ENCODE data around the gene TMEM184B. TPM values are rescaled to one million over a fixed set of nuclear protein-coding genes. Genes with fewer than 3 reads are reported as not detected.

TMEM184B gene
- total and polyA plus RNA-seq, 2 experiments from 2014 or later = 42.2 to 95.1 TPM

DNA sequence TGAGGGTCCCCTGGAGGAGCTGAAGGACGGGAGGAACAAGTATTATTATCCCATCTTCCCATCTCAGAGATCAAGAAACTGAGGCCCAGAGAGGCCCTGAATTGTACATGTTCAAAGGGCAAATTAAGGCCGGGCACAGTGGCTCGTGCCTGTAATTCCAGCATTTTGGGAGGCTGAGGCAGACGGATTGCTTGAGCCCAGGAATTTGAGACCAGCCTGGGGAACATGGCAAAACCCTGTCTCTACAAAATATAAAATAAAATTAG is 99.2 kb downstream of the TMEM184B start:
- Mint-ChIP-seq H3K9me3 (no peaks in the 10 kb centered on the region), H3K27ac (no peak overlapping the region), H3K27me3 (ENCODE audit: insufficient read depth, low read depth, poor library complexity) (peaks cover 16% of the 10 kb centered on the region), H3K4me1 (peaks cover 13% of the 10 kb centered on the region), H3K4me3 (no peak overlapping the region), H3K36me3 (ENCODE audit: low read depth) (no peaks in the 10 kb centered on the region)
- H3K36me3 ChIP-seq (ENCODE audit: insufficient read depth) = no peaks in the 10 kb centered on the region
- H3K4me3 ChIP-seq = no peak overlapping the region
- H3K79me2 ChIP-seq (replicated peaks; ENCODE audit: insufficient read depth) = no peaks in the 10 kb centered on the region
- ATAC-seq = no peak
- H3F3A ChIP-seq (replicated peaks; ENCODE audit: low read depth) = no peaks in the 10 kb centered on the region
- no peak for DNase-seq (ENCODE audit: low spot score)
- no peaks in the 10 kb centered on the region for H3K9me2 ChIP-seq (ENCODE audit: insufficient read depth)
- no peak overlapping the region for H2AFZ ChIP-seq
- no peak overlapping the region for H3K4me2 ChIP-seq
- H3K27me3 ChIP-seq (ENCODE audit: insufficient read depth) = no peaks in the 10 kb centered on the region
- no peak overlapping the region for H3K27ac ChIP-seq (ENCODE audit: low read depth)
- TF ChIP-seq ZNF462 (CRISPR knock-in tag; IDR thresholded peaks at IDR 0.05) (no peak), CTCF (conservative IDR thresholded peaks at IDR 0.05; ENCODE audit: low read depth in 2 of 2) (no peak), EZH2phosphoT487 (IDR thresholded peaks at IDR 0.05; ENCODE audit: unreplicated experiment) (no peak), EZH2 (IDR thresholded peaks at IDR 0.05; ENCODE audit: low read depth, unreplicated experiment) (no peak), ZNF331 (CRISPR knock-in tag; IDR thresholded peaks at IDR 0.05; ENCODE audit: low read depth) (no peak), STAT1 (IDR thresholded peaks at IDR 0.05; ENCODE audit: unreplicated experiment) (no peak), ETS1 (IDR thresholded peaks at IDR 0.05) (no peak), ZNF114 (CRISPR knock-in tag; IDR thresholded peaks at IDR 0.05) (no peak), CREB1 (CRISPR knock-in tag; IDR thresholded peaks at IDR 0.05; ENCODE audit: low read depth) (no peak), JUNB (IDR thresholded peaks at IDR 0.05; ENCODE audit: unreplicated experiment) (no peak), NANOG (IDR thresholded peaks at IDR 0.05; ENCODE audit: borderline replicate concordance) (no peak), POLR2AphosphoS5 (IDR thresholded peaks at IDR 0.05; ENCODE audit: low read depth) (no peak)
- TF ChIP-seq, protein P1, sequence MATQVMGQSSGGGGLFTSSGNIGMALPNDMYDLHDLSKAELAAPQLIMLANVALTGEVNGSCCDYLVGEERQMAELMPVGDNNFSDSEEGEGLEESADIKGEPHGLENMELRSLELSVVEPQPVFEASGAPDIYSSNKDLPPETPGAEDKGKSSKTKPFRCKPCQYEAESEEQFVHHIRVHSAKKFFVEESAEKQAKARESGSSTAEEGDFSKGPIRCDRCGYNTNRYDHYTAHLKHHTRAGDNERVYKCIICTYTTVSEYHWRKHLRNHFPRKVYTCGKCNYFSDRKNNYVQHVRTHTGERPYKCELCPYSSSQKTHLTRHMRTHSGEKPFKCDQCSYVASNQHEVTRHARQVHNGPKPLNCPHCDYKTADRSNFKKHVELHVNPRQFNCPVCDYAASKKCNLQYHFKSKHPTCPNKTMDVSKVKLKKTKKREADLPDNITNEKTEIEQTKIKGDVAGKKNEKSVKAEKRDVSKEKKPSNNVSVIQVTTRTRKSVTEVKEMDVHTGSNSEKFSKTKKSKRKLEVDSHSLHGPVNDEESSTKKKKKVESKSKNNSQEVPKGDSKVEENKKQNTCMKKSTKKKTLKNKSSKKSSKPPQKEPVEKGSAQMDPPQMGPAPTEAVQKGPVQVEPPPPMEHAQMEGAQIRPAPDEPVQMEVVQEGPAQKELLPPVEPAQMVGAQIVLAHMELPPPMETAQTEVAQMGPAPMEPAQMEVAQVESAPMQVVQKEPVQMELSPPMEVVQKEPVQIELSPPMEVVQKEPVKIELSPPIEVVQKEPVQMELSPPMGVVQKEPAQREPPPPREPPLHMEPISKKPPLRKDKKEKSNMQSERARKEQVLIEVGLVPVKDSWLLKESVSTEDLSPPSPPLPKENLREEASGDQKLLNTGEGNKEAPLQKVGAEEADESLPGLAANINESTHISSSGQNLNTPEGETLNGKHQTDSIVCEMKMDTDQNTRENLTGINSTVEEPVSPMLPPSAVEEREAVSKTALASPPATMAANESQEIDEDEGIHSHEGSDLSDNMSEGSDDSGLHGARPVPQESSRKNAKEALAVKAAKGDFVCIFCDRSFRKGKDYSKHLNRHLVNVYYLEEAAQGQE (IDR thresholded peaks at IDR 0.05; ENCODE audit: unreplicated experiment) = no peak
- no peaks in the 10 kb centered on the region for H3K4me1 ChIP-seq (ENCODE audit: insufficient read depth)
- H4K20me1 ChIP-seq (replicated peaks; ENCODE audit: insufficient read depth) = no peaks in the 10 kb centered on the region

Measured in GM23338 (cell line).